ENCODE measurements around the gene PKDCC.

PKDCC gene

DNA sequence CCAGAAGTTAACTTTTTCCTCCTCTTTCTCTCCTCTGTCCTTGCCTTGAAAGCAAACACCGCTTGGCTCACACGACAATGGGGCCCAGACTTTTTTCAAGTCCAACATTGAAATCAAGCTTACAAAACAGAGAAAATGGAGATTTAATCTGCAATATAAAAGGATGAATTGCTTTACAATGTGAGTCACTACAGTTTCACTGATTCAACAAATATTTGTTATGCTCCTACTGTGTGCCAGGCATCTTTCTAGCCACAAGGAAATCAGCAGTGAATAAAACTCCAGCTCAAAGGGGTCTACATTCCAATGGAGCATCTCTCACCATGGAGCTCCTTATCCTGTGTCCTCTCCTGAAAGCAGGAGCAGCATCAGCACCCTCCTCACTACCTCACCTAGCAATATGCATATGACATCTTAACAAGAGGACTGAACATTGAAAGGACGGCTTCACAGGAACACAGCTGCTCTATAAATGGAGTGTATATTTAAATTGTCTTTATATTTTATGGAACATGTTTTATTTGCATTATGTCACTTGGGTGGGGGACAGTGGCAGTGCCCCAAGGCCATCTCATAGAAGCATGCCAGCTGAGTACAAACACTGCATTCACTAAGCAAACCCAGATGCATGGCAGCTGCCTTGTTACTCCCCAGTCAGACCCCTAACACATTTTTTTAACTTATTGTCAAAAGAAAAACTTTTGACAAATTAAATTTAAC is 39.5 kb downstream of the PKDCC start:
- DNase-seq (ENCODE audit: low read depth), result no peak

DNA sequence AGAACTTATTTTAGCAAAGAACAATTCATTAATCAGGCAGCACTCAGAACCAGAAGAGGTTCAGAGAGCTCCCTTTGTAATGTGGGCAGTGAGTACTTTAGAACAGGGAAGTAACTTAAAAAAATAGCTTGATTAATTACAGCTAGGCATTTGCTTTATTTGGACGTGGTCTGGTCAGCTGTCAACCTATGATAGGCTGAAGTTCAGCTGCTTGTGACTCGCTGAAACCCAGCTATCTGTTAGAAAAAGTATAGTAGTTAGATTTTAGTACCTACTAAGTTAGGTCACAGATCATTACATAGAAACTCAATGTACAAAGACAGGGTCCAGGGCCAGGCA is 40.0 kb downstream of the PKDCC start:
- DNase-seq (ENCODE audit: low read depth), result no peak

DNA sequence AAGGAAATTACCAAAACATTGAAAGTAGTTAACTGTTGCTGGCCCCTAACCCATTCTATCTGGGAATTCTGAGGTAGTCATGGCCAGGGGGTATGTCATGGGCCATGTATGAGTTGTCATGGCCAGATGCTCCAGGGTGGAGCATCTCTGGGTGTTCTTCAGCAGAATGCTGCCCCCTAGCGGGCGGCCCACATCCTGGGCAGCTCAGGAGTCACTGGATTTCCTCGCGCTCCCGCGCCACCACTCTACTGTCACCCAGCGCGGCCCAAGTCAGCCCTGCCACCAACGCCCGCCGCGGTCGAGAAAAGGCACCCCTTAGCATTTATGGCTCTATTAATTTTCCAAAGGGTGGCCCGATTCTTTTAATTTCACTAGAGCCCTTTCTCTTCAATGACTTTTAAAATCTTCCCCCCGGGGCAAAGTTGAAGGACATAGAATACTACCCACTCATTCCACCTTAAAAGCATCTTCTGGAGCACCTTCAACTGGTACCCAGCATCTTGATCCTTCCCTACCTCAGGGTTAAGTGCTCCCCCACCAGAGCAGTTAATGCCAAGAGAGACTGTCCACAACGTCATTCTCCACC is 41.6 kb downstream of the PKDCC start:
- peak; percentile 58 for DNase-seq (ENCODE audit: low read depth)

DNA sequence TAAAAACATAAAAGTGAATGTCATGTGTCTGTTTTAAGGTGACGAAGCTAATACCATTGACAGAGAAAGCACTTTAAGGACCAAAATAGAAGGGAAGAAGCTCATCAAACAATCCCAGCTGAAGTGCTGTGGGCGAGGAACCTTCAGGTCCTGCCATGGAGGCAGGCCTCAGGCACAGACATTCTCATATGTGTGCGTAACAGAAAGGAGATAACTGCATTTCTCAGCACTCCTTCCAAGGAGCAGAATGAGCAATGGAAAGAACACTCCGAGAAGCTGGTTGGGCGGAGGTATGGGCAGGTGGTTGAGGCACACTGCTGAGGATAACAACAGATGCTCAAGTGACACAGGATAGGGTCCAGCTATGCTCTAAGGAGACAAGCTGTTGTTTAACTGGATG is 42.4 kb downstream of the PKDCC start:
- DNase-seq (ENCODE audit: low read depth), result no peak

DNA sequence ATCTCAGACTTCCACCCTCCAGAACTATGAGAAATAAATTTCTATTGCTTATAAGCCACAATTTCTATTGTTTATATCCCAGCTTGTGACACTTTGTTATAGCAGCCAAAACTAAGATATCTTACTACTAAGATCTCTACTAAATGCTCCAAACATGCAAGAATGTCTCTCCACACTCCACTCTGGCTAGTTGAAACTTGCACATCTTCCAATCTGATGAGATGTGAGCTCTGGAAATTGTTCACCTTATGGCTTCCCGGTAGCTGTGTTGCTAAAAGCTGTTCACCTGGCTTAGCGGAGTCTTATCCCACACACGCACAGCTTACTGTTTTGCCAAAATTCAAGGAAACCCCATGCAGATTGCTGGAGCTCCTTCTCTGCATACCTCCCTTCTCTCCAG is 43.9 kb downstream of the PKDCC start:
- no peak for DNase-seq (ENCODE audit: low read depth)

DNA sequence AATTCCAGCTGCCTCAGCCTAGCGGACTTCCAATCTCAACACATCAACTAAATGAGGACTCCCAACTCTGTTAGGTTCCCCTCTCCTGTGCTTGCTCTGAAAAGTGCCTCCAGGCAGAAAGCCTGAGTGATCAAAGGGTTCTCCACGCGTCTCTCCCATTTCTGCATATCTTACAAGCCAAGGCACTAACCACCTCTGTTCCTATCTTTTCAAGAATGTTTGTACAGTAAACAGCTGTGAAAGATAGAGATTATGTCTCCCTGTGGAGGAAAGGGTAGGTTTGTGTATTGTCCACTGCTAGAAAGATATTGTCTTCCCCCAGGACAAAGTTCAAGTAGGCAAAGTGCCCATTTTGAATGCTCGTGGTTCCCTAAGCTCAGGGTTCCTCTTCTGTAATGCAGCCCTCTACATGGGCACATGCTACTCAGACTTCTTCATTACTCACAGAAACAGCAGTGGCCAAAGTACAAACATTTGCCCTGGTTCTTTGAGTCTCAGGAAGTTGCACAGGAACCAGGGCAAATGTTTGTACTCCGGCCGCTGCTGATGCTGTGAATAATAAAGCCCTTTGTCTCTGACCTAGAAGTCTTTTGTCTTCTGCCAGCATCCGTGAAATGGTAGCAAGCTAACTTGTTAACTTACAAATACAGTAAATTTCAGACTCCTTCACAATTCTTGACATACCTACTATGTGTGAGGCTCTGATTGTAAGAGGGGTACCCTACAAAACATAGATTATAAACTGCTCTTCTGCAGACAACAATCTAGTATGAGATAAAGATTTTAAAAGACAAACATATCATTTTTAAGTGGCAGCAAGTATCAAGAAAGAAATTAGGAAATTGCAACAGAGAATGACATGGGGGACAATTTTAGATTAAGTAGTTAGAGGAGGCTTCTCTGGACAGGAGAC is 44.5 kb downstream of the PKDCC start:
- DNase-seq (ENCODE audit: low read depth), result no peak

DNA sequence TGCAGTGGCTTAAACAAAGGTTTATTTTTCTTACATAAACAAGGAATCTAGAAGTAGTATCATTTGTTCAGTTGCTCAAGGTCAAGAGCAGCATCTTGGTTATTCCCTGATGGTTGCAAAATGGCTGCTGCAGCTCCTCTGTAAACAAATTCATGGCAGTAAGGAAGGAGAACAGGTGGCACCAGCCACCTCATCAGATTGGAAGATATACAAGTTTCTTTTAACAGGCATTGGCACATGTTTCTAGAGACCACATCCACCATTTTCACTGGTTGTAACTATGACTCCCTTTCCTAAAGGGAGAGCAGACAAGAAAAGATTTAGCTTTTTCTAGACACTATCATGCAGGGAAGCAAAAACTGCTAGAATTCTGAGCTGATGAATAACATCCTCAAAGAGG is 46.3 kb downstream of the PKDCC start:
- no peak for DNase-seq (ENCODE audit: low read depth)

DNA sequence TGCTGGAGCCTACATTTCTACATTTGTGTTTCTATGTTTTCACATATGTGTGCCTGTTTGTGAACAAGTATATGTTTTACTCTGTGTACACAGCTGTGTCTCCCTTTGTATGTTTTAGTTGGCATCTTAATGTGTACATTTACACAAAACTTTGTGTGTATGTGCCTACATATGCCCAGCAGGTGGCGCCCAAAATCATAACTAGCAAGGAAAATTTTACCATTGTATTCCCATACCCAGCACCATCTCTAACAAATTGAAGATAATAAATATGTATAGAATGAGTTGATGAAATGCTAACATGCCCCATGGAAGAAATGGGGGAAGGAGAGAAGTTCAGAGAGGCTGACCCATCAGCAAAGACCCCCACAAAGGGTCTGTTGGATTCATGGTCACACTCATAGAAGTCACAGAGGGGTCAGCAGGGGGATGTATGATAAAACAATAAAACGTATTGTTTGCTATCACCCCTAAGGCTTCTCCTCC is 48.1 kb downstream of the PKDCC start:
- DNase-seq (ENCODE audit: low read depth), result peak; percentile 76

DNA sequence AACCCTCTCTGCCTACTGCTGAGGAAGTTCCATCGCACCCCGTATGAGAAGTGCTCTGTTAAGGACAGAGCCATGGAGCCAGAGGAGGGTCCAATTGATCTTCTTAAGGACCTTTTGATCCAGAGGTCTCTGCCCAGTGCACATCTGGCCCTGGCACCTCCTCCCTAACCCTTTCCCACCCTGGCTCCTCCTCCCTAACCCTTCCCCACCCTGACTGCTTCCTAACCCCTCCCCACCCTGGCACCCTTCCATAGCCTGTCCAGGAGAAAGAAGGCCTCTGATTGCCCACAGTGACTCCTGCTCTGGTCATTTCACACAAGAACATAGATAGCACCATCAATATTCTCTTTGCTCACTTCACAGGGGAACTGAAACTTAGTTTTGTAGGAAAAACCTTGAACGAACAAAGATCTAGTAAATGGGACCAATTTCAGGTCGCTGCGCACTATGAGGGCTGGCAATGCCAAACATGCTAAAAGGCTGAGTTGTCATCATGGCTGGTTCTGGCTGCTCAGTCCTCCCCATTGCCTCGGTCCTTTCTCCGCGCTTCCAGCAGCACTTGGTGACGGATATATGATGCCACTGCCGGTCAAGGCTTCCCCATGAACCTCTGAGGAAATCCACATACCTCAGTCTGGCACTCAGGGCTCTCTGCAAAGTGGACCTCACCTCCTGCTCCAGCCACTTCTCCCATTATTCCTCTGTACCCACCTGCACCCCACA is 49.2 kb downstream of the PKDCC start:
- no peak for DNase-seq (ENCODE audit: low read depth)

DNA sequence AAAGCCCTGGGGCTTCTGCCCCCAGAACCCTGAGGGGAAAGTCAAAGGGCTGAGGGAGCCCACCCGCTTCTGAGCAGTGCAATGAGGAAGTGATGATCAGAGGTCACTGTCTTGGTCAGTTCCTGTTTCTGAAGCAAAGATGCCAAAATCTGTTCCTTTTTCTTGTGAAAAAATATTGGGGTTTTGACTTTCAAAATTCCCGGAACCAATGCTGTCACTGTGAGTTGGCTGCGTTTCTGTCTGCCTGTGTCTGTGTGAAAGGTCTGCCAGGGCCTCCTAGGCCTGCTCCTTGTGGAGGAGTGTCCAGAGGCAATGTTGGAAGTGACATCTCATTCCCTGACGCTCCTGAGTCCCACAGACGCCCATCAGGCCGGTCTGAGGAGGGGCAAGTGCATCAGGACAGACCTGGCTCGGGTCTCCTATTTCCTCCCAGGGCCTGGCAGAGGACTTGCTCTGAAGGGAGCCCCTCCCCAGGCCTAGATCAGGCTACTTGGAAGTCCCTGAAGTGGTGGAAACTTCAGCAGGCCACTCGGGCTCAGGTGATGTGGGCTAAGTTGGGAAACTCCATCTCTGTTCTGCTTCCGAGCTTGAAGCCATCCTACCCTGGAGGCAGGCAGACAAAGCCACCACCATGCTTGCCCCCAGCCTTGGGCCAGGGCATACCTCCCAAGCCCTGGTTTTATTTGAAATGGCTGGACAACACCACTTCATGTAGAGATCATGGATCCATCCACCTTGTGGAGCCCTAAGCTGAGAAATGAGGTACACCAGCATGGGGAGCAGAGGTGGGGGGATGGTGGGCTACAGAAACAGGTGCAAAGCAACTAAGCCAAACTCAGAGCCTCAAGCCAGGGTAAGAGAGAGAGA is 51.0 kb downstream of the PKDCC start:
- no peak for DNase-seq (ENCODE audit: low read depth)

DNA sequence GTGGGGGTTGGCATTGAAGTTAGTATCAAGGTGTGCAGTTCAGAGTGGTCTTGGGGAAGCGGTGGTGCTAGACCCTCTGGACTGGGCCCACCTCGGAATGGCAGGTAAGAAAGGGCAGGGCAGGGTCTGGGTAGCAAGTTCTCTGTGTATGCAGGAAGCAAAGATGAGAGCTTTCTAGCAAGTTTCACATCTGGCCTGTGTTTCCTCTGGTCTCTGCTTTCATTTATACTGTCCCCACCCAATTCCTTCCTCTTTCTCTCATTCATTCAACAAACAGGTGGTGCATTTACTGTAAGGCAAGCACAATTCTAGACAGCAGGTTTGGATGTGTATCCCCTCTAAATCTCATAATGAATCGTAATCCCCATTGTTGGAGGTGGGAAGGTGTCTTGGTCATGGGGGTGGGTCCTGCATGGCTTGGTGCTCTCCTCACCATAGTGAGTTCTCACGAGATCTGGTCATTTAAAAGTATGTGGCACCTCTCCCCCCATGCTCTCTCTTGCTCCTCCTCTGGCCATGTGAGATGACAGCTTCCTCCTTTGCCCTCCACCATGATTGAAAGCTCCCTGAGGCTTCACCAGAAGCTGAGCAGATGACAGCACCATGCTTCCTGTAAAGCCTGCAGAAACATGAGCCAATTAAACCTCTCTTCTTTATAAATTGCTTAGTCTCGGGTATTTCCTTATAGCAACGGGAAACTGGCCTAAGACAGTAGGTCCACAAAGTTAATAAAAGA is 51.8 kb downstream of the PKDCC start:
- no peak for DNase-seq (ENCODE audit: low read depth)

DNA sequence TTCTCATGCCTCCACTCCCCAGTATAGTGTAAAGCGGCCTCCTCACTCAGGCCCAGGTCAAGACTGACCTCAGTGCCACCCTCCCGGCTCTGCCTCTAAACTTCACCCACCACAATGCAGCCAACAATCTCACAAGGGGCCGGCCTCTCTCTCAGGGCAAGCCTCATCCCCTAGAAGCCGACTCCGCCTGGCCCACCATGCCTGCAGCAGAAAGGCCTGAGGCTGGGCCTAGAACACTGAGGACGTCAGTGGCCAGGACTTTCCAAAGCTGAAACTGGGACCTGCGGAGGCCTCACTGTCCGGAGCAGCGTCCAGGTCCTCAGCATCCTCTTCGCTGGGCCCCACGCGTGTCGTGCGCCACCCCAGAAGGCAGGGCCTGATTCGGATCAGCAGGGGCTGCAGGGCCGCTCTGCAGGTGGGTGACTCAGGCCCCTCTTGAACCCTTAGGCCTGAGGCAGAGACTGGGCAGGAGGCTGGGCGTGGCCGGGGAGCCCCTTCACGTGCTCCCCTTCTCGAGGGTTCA is 52.9 kb downstream of the PKDCC start:
- DNase-seq (ENCODE audit: low read depth), result no peak

DNA sequence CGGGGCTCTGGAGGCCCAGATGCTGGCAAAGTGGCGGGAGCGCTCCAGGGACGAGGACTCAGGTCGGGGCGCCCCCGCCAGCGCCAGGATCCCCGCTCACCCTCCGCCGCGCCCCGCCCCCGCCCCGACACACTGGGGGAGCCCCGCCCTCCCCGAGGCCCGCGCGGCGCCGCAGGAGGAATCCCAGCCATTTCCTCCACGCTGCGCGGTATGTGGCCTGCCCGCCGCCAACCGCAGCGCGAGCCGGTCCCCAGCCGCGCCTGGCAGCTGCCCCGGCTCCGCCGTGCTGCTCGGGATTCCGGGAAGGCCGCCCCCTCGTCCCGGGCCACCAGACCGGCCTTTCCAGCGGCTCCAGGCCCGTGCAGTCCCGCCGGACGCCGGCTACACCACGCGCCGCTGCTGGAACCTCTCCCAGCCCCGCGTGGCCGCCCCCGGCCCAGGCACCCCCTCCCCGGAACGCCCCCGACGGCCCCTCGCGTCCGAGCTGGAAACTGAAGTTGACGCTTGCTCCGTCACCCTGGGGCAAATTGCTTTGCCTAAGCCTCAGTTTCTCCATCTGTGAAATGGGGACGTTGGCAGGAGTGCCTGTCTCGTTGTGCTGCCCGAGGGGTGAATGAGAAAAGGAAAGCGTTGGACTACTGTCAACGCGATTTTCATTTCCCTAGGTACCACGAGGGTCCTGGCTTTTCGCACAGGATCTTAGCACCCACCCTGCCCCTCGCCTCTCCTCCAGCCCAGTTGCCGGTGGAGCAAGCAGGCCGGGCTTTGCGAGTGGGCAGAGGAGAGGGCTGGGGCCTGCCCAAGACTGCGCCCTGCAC is 53.6 kb downstream of the PKDCC start:
- peak; percentile 87 for DNase-seq (ENCODE audit: low read depth)

DNA sequence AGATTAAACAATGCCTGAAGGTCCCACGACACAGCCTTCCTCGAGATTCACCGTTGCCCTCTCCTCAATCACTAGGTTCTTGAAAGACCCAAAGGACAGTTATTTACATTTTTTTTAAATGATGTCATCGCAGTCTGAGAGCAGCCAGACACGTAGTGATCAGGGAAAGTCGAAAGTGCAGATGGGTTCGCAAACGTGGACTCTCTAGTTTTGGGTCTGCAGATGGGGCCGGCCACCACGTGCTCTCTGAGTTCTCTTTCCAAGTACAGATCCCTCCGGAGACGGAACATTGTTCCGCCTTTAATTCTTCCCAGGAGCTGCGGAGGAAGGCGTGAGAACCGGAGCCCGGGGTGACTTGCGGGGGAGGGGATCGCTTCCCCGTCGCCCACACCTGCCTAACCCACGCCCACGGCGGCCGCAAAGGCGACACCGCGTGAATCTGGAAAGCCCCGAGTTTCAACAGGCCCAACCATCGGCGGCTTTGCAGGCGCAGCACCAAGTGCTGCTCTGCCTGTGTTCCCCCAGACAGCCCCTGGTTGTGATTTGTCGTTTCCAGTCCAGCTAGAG is 54.3 kb downstream of the PKDCC start:
- DNase-seq (ENCODE audit: low read depth), result peak; percentile 90

DNA sequence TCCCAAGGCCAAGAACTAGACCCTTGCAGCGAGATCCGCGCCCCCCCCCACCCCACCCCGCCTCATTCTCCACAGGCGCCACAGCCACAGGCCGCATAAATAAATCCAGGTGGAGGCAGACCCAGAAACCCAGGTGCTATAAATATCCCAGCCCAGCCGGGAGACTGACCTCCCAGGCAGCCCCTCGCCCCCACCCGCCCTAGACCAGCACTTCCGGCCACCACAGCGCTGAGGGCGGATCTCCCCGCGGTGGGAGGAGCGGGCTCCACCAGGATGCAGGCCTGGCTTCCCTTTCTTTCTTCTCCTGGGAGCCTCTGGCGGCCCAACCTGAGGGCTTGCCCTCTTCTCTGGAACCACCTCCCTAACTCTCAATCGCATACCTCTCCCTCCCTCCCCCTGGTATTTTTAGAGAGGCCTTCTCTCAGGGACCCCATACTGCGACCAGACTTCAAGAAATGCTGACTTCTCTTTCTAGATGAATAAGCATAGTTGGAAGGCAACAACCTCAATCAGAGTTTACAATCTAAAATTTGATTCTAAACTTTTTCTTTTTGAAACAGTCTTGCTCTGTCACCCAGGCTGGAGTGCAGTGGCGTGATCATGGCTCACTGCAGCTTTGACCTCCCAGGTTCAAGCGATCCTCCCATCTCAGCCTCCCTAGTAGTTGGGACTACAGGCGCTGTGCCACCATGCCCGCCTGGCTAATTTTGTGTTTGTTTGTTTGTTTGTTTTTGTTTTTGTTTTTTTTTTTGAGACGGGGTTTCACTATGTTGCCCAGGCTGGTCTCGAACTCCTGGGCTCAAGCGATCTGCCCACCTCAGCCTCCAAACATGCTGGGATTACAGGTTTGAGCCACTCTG is 55.0 kb downstream of the PKDCC start:
- peak; percentile 63 for DNase-seq (ENCODE audit: low read depth)

DNA sequence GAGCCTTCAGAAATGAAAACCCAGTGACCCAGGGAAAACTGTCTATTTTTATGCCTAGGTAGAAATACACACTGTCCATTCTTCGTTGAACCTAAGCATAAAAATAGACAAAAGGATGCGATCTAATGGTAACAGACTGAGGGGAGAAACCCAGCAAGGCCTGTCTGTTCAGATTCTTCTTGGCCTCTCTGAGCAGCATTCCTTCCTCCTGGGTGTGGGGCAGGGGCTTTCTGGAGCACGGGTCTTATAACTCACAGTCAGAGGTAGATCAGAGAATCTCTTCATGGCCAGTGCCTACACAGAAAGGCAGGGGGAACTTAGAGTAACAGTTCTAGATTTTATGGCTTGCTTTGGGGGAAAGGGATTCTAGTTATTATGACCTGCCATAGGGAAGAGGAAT is 56.0 kb downstream of the PKDCC start:
- DNase-seq (ENCODE audit: low read depth), result no peak

DNA sequence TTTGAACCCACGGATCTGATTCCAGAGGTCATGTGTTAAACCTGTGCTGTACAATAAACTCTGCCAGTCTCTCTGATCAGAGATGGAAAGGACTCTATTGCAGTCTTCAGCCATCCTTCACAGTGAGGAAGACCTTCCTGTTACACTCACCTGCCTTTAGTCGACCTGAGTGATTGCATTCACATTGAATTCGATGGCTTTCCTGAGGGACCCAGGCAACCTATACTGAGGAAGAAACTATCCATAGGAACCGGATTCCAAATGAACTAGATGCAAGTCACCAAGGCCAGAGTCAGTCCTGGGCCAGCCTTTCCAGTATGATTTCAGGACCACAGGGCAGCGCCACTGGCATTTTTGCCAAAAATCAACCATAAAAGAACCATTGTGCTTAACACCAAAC is 56.8 kb downstream of the PKDCC start:
- no peak for DNase-seq (ENCODE audit: low read depth)
